A549 (cell line): ENCODE results near the gene ZNF528.

Source experiments
- CBX2 ChIP-seq: fragments of 200-600 bp; sonication (generic); IDR thresholded peaks from 2 replicates; pipeline ENCODE4 v1.6.1; 2016; ENCODE audit warnings: low read depth, mild to moderate bottlenecking, borderline replicate concordance
- EHMT2 ChIP-seq: fragments of 200-600 bp; sonication (generic); IDR thresholded peaks from 2 replicates; pipeline ENCODE4 v1.6.1; 2016; ENCODE audit warnings: antibody characterized with exemption, low read depth, mild to moderate bottlenecking, moderate library complexity
- ESRRA ChIP-seq: fragments of 150-350 bp; IDR thresholded peaks from 2 replicates; pipeline ENCODE4 v1.6.1; 2014; ENCODE audit warnings: mild to moderate bottlenecking, low read length, borderline replicate concordance
- FOXS1 ChIP-seq: fragments of 250-450 bp; sonication (Bioruptor Pico); IDR thresholded peaks from 2 replicates; pipeline ENCODE4 v1.5.0; 2020; ENCODE audit warnings: mild to moderate bottlenecking, moderate library complexity
- POLR2A ChIP-seq: IDR thresholded peaks from 2 replicates; pipeline ENCODE4 v1.6.1; 2012; ENCODE audit warnings: mild to moderate bottlenecking, low read length
- RAD21 ChIP-seq, 2 experiments: fragments of >200 bp in 1 of 2; sonication (Bioruptor Twin) in 1 of 2; formaldehyde crosslinking in 1 of 2; IDR thresholded peaks in 1 of 2; conservative IDR thresholded peaks in 1 of 2; 2 replicates in 1 of 2; 3 replicates in 1 of 2; pipeline ENCODE4 v1.6.1; 2012 to 2018; ENCODE audit warnings: inconsistent platforms in 1 of 2
- TF ChIP-seq, protein P1 (sequence below): fragments of >200 bp; sonication (Bioruptor Twin); formaldehyde crosslinking; IDR thresholded peaks from 3 replicates; pipeline ENCODE4 v1.5.1; 2016

DNA sequence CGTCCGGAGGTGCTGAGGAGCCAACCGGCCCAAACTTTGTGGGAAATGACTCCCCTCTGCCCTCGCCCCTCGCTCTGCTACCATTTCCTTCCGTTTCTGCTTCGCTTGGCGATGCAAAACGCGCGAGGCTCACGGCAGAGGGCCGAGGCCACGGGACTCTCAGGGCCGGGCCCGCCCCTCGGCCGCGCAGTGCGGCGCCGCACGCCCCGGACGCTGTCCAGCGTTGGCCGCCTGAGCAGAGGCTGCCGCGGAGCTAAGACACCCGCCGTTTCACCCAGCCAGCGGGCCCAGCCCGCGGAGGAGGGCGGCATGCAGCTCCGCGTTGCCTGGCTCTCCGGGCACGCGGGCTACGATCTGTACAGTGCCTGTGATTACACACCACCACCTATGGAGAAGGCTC, 53.6 kb downstream of the ZNF528 start:
- TF ChIP-seq, protein P1, sequence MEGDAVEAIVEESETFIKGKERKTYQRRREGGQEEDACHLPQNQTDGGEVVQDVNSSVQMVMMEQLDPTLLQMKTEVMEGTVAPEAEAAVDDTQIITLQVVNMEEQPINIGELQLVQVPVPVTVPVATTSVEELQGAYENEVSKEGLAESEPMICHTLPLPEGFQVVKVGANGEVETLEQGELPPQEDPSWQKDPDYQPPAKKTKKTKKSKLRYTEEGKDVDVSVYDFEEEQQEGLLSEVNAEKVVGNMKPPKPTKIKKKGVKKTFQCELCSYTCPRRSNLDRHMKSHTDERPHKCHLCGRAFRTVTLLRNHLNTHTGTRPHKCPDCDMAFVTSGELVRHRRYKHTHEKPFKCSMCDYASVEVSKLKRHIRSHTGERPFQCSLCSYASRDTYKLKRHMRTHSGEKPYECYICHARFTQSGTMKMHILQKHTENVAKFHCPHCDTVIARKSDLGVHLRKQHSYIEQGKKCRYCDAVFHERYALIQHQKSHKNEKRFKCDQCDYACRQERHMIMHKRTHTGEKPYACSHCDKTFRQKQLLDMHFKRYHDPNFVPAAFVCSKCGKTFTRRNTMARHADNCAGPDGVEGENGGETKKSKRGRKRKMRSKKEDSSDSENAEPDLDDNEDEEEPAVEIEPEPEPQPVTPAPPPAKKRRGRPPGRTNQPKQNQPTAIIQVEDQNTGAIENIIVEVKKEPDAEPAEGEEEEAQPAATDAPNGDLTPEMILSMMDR, result no peak
- TF ChIP-seq FOXS1 (CRISPR knock-in tag) (no peak), RAD21 (conservative IDR thresholded peaks at IDR 0.05 in 1 of 2, IDR thresholded peaks at IDR 0.05 in 1 of 2) (no peak), POLR2A (no peak), EHMT2 (no peak), ESRRA (no peak), CBX2 (no peak)
